ENCODE data around the gene RASA4B.
"Not testable (repeated sequence)": the region's sequence is repeated elsewhere in the genome, so short reads cannot be mapped to it uniquely, and the experiment has no call there.

- not testable (repeated sequence) for TF ChIP-seq JUND (IDR thresholded peaks at IDR 0.05; ENCODE audit: borderline replicate concordance, low read depth, low read length); JUND (tag; IDR thresholded peaks at IDR 0.05; ENCODE audit: borderline replicate concordance, low read depth, low read length); ZNF354B (CRISPR knock-in tag; IDR thresholded peaks at IDR 0.05); TOE1 (IDR thresholded peaks at IDR 0.05; ENCODE audit: borderline replicate concordance); TOE1 (CRISPR knock-in tag; IDR thresholded peaks at IDR 0.05; ENCODE audit: borderline replicate concordance, low read depth); GATA2 (CRISPR knock-in tag; IDR thresholded peaks at IDR 0.05); CTCF (IDR thresholded peaks at IDR 0.05 in 2 of 3, conservative IDR thresholded peaks at IDR 0.05 in 1 of 3; ENCODE audit: insufficient read depth in 2 of 3, low read depth in 1 of 3, low read length in 3 of 3); FOXK1 (CRISPR knock-in tag; IDR thresholded peaks at IDR 0.05; ENCODE audit: borderline replicate concordance); PHF8 (IDR thresholded peaks at IDR 0.05; ENCODE audit: borderline replicate concordance, low read length)
- TF ChIP-seq, protein P1, sequence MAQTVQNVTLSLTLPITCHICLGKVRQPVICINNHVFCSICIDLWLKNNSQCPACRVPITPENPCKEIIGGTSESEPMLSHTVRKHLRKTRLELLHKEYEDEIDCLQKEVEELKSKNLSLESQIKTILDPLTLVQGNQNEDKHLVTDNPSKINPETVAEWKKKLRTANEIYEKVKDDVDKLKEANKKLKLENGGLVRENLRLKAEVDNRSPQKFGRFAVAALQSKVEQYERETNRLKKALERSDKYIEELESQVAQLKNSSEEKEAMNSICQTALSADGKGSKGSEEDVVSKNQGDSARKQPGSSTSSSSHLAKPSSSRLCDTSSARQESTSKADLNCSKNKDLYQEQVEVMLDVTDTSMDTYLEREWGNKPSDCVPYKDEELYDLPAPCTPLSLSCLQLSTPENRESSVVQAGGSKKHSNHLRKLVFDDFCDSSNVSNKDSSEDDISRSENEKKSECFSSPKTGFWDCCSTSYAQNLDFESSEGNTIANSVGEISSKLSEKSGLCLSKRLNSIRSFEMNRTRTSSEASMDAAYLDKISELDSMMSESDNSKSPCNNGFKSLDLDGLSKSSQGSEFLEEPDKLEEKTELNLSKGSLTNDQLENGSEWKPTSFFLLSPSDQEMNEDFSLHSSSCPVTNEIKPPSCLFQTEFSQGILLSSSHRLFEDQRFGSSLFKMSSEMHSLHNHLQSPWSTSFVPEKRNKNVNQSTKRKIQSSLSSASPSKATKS (CRISPR knock-in tag; IDR thresholded peaks at IDR 0.05): not testable (repeated sequence)
Measured at GRCh38 chr7:102479209-102479584, 38.4 kb downstream of the RASA4B start.
